ENCODE measurements around the gene ACTL7B. TPM values are rescaled to one million over a fixed set of nuclear protein-coding genes. Genes with fewer than 3 reads are reported as not detected.
"Not testable (repeated sequence)": the region's sequence is repeated elsewhere in the genome, so short reads cannot be mapped to it uniquely, and the experiment has no call there.

ACTL7B gene
- total RNA-seq (not detected), polyA plus RNA-seq (not detected)
- long read RNA-seq, donor 1: 0 reads
- long read RNA-seq, donor 2: 0 reads

GRCh38 chr9:108855888-108856287 is at the start of gene ACTL7B:
Gene ACTL7B (minus strand): TSS chr9:108855986. CDS start chr9:108855930, 56 bp downstream.
- Histone ChIP-seq H3K4me1 (ENCODE audit: control insufficient read depth in 1 of 2, insufficient read depth in 2 of 2, low read length in 2 of 2) (no peaks in the 10 kb centered on the region), H3K27me3 (ENCODE audit: control insufficient read depth in 1 of 2, insufficient read depth in 2 of 2, low read length in 1 of 2) (no peaks in the 10 kb centered on the region), H3K27ac (ENCODE audit: low read depth in 1 of 2, low read length in 2 of 2) (no peak within 1 kb of the TSS), H3K36me3 (ENCODE audit: control insufficient read depth in 1 of 2, insufficient read depth in 2 of 2, low read length in 1 of 2) (no peaks in the 10 kb centered on the region), H3K4me3 (ENCODE audit: low read length in 2 of 2) (no peak within 1 kb of the TSS), H3K9me3 (ENCODE audit: control insufficient read depth, low read length) (peaks cover 2% of the 10 kb centered on the region)
- DNase-seq (no peak), ATAC-seq (ENCODE audit: low FRiP score) (no peak)
- intact Hi-C loops (cut with DNase I): no loop called here
- WGBS, 2 donors: 78 to 79% methylated on average over 7 of the region's 7 CpGs

DNA sequence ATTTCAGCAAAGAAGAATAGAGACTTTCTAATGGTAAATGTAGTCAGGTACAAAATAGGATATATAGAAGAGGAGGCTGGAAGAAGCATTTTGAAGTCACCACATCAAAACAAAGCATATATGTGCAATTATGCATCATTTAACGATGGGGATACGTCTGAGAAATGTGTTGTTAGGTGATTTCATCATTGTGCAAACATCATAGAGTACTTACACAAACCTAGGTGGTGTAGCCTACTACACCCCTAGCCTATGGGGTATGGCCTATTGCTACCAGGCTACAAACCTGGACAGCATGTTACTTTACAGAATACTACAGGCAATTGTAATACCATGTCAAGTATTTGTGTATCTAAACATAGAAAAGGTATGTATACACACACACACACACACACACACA is 49.7 kb upstream of the ACTL7B start:
- H3K36me3 ChIP-seq (ENCODE audit: control insufficient read depth in 1 of 2, insufficient read depth in 2 of 2, low read length in 1 of 2): peaks cover 8 to 14% of the 10 kb centered on the region in 2 donors
- intact Hi-C loops (cut with DNase I): loop anchor here in 1 of 2 donors (10.0 kb wide), 1 partner anchor 59 kb away; no protein-coding TSS in a partner anchor

DNA sequence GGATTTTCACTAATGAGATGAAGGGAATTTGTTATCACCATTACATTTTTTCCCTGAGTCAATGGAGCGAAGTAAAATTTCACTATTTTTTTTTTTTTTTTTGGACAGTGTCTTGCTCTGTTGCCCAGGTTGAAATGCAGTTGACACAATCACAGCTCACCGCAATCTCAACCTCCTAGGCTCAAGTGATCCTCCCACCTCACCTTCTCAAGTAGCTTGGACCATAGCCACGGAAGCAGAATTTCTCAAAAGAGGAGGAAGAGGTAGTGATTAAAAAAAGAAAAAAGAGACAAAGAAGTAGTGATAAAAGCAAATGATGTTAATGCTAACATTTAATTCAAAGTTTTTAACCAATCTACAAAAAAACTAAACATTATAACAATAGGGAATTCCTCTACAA is 48.4 kb upstream of the ACTL7B start:
- 95% methylated on average over 3 of the region's 3 CpGs for WGBS, 2 donors
- DNase-seq (no peak), ATAC-seq (ENCODE audit: low FRiP score) (no peak)
- Histone ChIP-seq H3K27me3 (ENCODE audit: control insufficient read depth in 1 of 2, insufficient read depth in 2 of 2, low read length in 1 of 2) (no peaks in the 10 kb centered on the region), H3K4me1 (ENCODE audit: control insufficient read depth in 1 of 2, insufficient read depth in 2 of 2, low read length in 2 of 2) (no peaks in the 10 kb centered on the region), H3K9me3 (ENCODE audit: control insufficient read depth, low read length) (no peaks in the 10 kb centered on the region), H3K27ac (ENCODE audit: low read depth in 1 of 2, low read length in 2 of 2) (no peak overlapping the region), H3K36me3 (ENCODE audit: control insufficient read depth in 1 of 2, insufficient read depth in 2 of 2, low read length in 1 of 2) (peaks cover 8 to 17% of the 10 kb centered on the region in 2 donors), H3K4me3 (ENCODE audit: low read length in 2 of 2) (no peak overlapping the region)
- intact Hi-C loops (cut with DNase I): loop anchor here in 1 of 2 donors (10.0 kb wide), 1 partner anchor 61 kb away; no protein-coding TSS in a partner anchor

More for the DNA sequence above, 49.7 kb upstream of the ACTL7B start:
- no peak overlapping the region for H3K27ac ChIP-seq (ENCODE audit: low read depth in 1 of 2, low read length in 2 of 2)
- DNase-seq: no peak
- no peaks in the 10 kb centered on the region for H3K4me1 ChIP-seq (ENCODE audit: control insufficient read depth in 1 of 2, insufficient read depth in 2 of 2, low read length in 2 of 2)
- ATAC-seq (ENCODE audit: low FRiP score): no peak
- H3K27me3 ChIP-seq (ENCODE audit: control insufficient read depth in 1 of 2, insufficient read depth in 2 of 2, low read length in 1 of 2): no peaks in the 10 kb centered on the region
- no peak overlapping the region for H3K4me3 ChIP-seq (ENCODE audit: low read length in 2 of 2)
- 89 to 92% methylated on average over 2 of the region's 2 CpGs for WGBS, 2 donors
- no peaks in the 10 kb centered on the region for H3K9me3 ChIP-seq (ENCODE audit: control insufficient read depth, low read length)

DNA sequence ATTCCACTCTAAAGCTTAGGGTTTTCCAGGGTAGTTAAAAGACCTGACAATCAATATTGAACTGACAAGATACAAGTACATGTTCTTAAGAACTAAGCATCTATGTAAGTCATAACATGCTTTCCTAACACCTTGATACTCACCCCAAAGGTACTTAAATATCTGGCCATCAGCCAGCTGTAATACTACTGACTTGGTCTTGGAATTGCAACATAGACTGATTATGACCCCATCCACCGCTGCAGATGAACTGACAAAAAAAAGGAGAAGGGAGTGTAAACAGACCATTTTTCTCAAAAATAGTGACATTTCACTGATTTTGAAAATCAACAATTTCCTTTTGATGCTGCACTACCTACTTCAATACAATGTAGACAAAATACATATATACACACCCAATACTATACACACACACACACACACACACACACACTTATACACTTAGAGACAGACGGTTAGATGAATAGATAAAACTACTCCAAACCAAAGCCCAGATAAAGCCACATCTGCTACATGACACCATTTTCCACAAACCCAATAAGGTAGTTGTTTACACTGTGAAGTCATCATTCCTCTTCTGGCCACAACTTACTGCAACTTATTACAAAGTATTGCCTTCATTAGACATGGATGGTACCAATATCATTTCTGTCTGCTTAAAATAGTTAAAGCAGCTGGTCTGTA is 47.8 kb upstream of the ACTL7B start:
- ATAC-seq (ENCODE audit: low FRiP score) (no peak), DNase-seq (no peak)
- no peak overlapping the region for H3K4me3 ChIP-seq (ENCODE audit: low read length in 2 of 2)
- no peaks in the 10 kb centered on the region for H3K9me3 ChIP-seq (ENCODE audit: control insufficient read depth, low read length)
- H3K4me1 ChIP-seq (ENCODE audit: control insufficient read depth in 1 of 2, insufficient read depth in 2 of 2, low read length in 2 of 2): no peaks in the 10 kb centered on the region
- intact Hi-C loops (cut with DNase I): loop anchor here in 1 of 2 donors (10.0 kb wide), 1 partner anchor 61 kb away; no protein-coding TSS in a partner anchor
- H3K27me3 ChIP-seq (ENCODE audit: control insufficient read depth in 1 of 2, insufficient read depth in 2 of 2, low read length in 1 of 2): no peaks in the 10 kb centered on the region
- H3K27ac ChIP-seq (ENCODE audit: low read depth in 1 of 2, low read length in 2 of 2): no peak overlapping the region
- WGBS, 2 donors: 79 to 93% methylated on average over 2 of the region's 2 CpGs
- H3K36me3 ChIP-seq (ENCODE audit: control insufficient read depth in 1 of 2, insufficient read depth in 2 of 2, low read length in 1 of 2): peaks cover 8 to 17% of the 10 kb centered on the region in 2 donors

DNA sequence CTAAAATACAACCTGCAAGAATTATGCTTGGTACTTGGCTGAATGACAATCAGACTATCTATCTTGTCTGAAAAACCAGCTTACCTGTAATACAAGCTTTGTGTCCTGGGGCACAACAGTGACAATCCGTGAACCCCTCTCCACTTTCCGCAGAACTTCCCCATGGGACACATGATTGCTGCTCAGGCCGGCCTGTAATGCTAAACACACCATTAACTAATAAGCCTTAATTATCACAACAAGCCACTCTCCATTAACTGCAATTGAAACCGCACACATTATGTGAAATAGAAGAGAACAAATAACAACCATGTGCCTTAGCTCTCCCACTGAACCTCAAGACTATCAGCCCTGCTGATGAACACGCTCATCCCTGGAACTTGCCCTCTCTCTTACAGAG is 44.4 kb upstream of the ACTL7B start:
- Histone ChIP-seq H3K36me3 (ENCODE audit: control insufficient read depth in 1 of 2, insufficient read depth in 2 of 2, low read length in 1 of 2) (peaks cover 10 to 12% of the 10 kb centered on the region in 2 donors), H3K9me3 (ENCODE audit: control insufficient read depth, low read length) (no peaks in the 10 kb centered on the region), H3K4me1 (ENCODE audit: control insufficient read depth in 1 of 2, insufficient read depth in 2 of 2, low read length in 2 of 2) (no peaks in the 10 kb centered on the region), H3K4me3 (ENCODE audit: low read length in 2 of 2) (no peak overlapping the region), H3K27ac (ENCODE audit: low read depth in 1 of 2, low read length in 2 of 2) (no peak overlapping the region), H3K27me3 (ENCODE audit: control insufficient read depth in 1 of 2, insufficient read depth in 2 of 2, low read length in 1 of 2) (no peaks in the 10 kb centered on the region)
- intact Hi-C loops (cut with DNase I): loop anchor here in 1 of 2 donors (10.0 kb wide), 1 partner anchor 65 kb away; no protein-coding TSS in a partner anchor
- DNase-seq (no peak), ATAC-seq (ENCODE audit: low FRiP score) (no peak)
- WGBS, 2 donors: 72 to 85% methylated on average over 5 of the region's 5 CpGs

DNA sequence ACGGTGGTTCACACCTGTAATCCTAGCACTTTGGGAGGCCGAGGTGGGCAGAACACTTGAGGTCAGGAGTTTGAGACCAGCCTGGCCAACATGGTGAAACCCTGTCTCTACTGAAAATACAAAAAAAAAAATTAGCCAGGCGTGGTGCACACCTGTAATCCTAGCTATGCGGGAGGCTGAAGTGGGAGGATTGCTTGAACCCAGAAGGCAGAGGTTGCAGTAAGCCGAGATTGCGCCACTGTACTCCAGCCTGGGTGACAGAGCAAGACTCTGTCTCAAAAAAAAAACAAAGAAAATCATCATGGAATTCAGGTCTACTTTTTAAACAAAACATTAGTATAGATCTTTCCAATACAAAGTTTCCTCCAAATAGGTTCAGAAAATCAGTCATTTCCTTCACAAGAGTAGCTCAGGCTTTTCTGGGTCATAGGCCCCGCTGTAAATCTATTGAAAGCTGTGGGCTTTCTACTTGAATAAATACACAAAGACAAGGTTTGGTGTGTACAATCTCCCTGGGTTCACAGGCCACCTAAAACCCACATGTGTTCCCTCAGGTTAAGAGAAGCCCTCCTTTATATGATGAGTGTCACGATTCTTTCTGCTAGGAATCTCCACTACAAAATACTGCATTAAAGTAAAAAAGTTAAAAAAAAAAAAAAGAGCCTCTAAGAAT is 43.4 kb upstream of the ACTL7B start:
- intact Hi-C loops (cut with DNase I); H3K27me3 ChIP-seq (ENCODE audit: control insufficient read depth in 1 of 2, insufficient read depth in 2 of 2, low read length in 1 of 2); ATAC-seq (ENCODE audit: low FRiP score); H3K27ac ChIP-seq (ENCODE audit: low read depth in 1 of 2, low read length in 2 of 2); H3K9me3 ChIP-seq (ENCODE audit: control insufficient read depth, low read length); DNase-seq; H3K4me3 ChIP-seq (ENCODE audit: low read length in 2 of 2); H3K4me1 ChIP-seq (ENCODE audit: control insufficient read depth in 1 of 2, insufficient read depth in 2 of 2, low read length in 2 of 2): not testable (repeated sequence)
- 87 to 88% methylated on average over 8 of the region's 8 CpGs for WGBS, 2 donors
- peaks cover 12 to 13% of the 10 kb centered on the region in 2 donors for H3K36me3 ChIP-seq (ENCODE audit: control insufficient read depth in 1 of 2, insufficient read depth in 2 of 2, low read length in 1 of 2)

DNA sequence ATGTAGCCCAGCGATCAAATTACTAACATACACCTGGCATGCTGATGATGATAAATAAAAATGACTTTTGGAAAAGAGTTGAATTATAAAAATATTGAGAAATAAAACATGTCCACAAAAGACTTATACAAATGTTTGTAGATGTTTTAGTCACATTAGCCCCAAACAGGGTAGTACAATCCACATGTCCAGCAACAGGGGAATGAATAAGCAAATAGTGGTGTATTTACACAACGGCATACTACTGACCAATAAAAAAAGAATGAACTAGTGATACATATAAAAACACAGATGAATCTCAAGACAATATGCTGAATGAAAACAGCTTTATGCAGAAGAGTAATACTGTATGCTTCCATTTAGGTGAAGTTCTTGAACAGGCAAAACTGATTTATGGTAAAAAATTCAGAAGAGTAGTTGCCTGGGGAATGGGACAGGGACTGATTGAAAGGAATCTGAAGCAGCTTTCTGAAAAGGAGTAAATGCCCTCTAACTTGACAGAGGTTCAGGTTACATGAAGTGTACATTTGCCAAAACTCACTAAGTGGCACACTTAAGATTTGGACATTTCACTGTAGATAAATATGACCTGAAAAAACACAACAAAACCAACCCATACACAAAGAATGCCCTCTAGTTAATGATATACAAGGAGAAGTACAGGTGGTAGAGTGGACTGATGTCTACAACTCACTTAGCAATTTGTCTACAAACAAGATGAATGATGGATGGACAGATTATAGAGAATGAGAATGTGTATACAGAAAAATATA is 41.7 kb upstream of the ACTL7B start:
- H3K9me3 ChIP-seq (ENCODE audit: control insufficient read depth, low read length): no peaks in the 10 kb centered on the region
- H3K27me3 ChIP-seq (ENCODE audit: control insufficient read depth in 1 of 2, insufficient read depth in 2 of 2, low read length in 1 of 2): no peaks in the 10 kb centered on the region
- DNase-seq (no peak), ATAC-seq (ENCODE audit: low FRiP score) (no peak)
- no peak overlapping the region for H3K4me3 ChIP-seq (ENCODE audit: low read length in 2 of 2)
- intact Hi-C loops (cut with DNase I): no loop called here
- 91 to 92% methylated on average over 2 of the region's 2 CpGs for WGBS, 2 donors
- no peak overlapping the region for H3K27ac ChIP-seq (ENCODE audit: low read depth in 1 of 2, low read length in 2 of 2)
- H3K4me1 ChIP-seq (ENCODE audit: control insufficient read depth in 1 of 2, insufficient read depth in 2 of 2, low read length in 2 of 2): no peaks in the 10 kb centered on the region
- H3K36me3 ChIP-seq (ENCODE audit: control insufficient read depth in 1 of 2, insufficient read depth in 2 of 2, low read length in 1 of 2): peaks cover 15 to 16% of the 10 kb centered on the region in 2 donors

- no peaks in the 10 kb centered on the region for H3K4me1 ChIP-seq (ENCODE audit: control insufficient read depth in 1 of 2, insufficient read depth in 2 of 2, low read length in 2 of 2)
Measured at GRCh38 chr9:108894225-108894997, 38.6 kb upstream of the ACTL7B start.

More at GRCh38 chr9:108894225-108894997, 38.6 kb upstream of the ACTL7B start:
- Histone ChIP-seq H3K4me3 (ENCODE audit: low read length in 2 of 2) (no peak overlapping the region), H3K36me3 (ENCODE audit: control insufficient read depth in 1 of 2, insufficient read depth in 2 of 2, low read length in 1 of 2) (peaks cover 18 to 19% of the 10 kb centered on the region in 2 donors), H3K9me3 (ENCODE audit: control insufficient read depth, low read length) (no peaks in the 10 kb centered on the region), H3K27ac (ENCODE audit: low read depth in 1 of 2, low read length in 2 of 2) (no peak overlapping the region), H3K27me3 (ENCODE audit: control insufficient read depth in 1 of 2, insufficient read depth in 2 of 2, low read length in 1 of 2) (no peaks in the 10 kb centered on the region)
- ATAC-seq (ENCODE audit: low FRiP score): no peak
- intact Hi-C loops (cut with DNase I): no loop called here
- no peak for DNase-seq
- WGBS, 2 donors: 81 to 82% methylated on average over 4 of the region's 4 CpGs
